Neural crest cell (in vitro differentiated cells): ENCODE data around the gene SLC5A9. TPM values are rescaled to one million over a fixed set of nuclear protein-coding genes. Genes with fewer than 3 reads are reported as not detected.

Experiments
- DNase-seq: peaks from one replicate; pipeline ENCODE4 v3.0.0; 2021; ENCODE audit warnings: low read depth, mixed read lengths, low spot score
- H3K27ac Mint-ChIP-seq: one replicate; pipeline ENCODE4 v1.8.0; 2021; ENCODE audit warnings: mild to moderate bottlenecking, mixed read lengths; ENCODE audit not compliant: unreplicated experiment
- H3K27me3 Mint-ChIP-seq: 2 replicates; pipeline ENCODE4 v1.8.0; 2021; ENCODE audit warnings: low read depth, mild to moderate bottlenecking, mixed read lengths
- H3K36me3 Mint-ChIP-seq: 2 replicates; pipeline ENCODE4 v1.8.0; 2021; ENCODE audit warnings: low read depth, mild to moderate bottlenecking, mixed read lengths
- H3K4me1 Mint-ChIP-seq: 2 replicates; pipeline ENCODE4 v1.8.0; 2021; ENCODE audit warnings: mixed read lengths
- H3K4me3 Mint-ChIP-seq: one replicate; pipeline ENCODE4 v1.8.0; 2021; ENCODE audit warnings: mild to moderate bottlenecking, mixed read lengths
- H3K9me3 Mint-ChIP-seq: 2 replicates; pipeline ENCODE4 v1.8.0; 2021; ENCODE audit warnings: mixed read lengths
- CTCF ChIP-seq: fragments of 200-600 bp; sonication (generic); conservative IDR thresholded peaks from 2 replicates; pipeline ENCODE4 v1.5.0; 2021; ENCODE audit warnings: antibody characterized with exemption, mild to moderate bottlenecking
- total RNA-seq: library from RNA; stranded (reverse); gene quantifications from 2 replicates; pipeline ENCODE4 v1.2.1, GENCODE V29; 2021

The SLC5A9 gene
- total RNA-seq, 1 donor from 2014 or later, result not detected

DNA sequence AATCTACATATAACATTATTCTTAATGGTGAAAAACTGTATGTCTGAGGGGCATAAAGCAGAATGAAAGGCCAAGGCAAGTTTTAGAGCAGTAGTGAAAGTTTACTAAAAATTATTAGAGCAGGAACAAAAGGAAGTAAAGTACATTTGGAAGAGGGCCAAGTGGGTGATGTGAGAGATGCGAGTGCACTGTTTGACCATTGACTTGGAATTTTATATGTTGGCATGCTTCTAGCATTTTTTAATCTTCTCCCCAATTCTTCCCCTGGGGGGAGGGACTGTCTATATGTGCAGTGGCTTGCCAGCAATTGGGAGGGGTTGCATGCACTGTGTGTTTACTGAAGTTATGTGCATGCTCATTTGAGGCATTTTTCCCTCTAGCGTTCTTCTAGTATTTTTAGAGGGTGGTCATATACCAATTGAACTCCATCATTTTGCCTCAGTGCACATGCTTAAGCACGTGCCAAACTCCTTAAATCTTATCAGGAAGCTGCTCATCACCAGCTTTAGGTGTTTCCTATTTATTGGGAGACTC lies 36.1 kb upstream of the SLC5A9 start:
- no peak overlapping the region for H3K4me3 Mint-ChIP-seq

DNA sequence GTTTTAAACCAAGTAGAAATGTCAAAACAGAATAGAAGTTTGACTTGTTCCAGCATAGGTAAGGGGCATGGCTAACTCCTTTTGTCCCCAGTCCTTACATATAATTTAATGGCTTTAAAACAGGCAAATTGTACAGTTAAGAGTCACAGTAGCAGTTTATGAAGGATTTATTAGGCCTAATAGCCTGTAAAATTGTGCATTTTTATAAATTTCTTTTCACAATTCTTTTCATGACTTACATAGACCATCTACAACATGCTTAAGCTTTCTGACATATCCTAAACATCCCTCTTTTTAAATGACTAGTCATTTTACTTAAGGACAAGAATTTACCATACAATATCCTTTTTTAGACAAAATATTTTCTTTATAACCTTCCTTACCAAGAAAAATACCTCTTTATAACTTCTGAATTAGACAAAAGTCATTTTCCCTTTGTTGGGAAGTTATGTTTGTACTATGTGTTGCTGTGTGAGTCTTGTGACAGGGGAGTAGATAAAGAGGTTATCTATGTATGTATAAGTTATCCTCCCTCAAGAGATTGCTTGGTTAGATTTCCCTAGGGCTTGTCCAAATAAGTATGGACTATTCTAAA lies 34.5 kb upstream of the SLC5A9 start:
- Mint-ChIP-seq H3K27me3 (no peaks in the 10 kb centered on the region), H3K9me3 (peaks cover 33% of the 10 kb centered on the region)

More for the DNA sequence above, 36.1 kb upstream of the SLC5A9 start:
- H3K27ac Mint-ChIP-seq, result no peak overlapping the region
- H3K27me3 Mint-ChIP-seq, result no peaks in the 10 kb centered on the region
- TF ChIP-seq CTCF, result no peak
- H3K9me3 Mint-ChIP-seq, result peaks cover 33% of the 10 kb centered on the region
- H3K4me1 Mint-ChIP-seq, result no peaks in the 10 kb centered on the region
- H3K36me3 Mint-ChIP-seq, result peaks cover 20% of the 10 kb centered on the region
- no peak for DNase-seq

DNA sequence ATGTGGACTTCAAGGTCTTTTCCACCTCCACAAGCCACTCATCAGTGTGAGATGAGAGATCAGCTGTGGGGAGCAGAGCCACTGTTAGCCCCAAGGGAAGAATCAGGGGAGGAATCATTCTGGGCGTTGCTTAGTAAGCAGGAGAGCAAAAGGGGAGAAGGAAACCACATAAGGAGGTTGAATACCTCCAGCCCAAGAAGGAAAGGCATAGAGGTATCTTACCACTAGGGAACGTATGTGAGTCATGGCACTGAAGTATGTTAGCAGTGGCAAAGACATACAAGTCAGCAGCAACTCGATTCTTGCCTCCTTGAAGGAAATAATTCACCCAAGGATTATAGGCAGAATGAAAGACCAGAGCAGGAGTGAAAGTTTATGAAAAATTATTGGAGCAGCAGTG lies 31.6 kb upstream of the SLC5A9 start:
- Mint-ChIP-seq H3K27me3 (peaks cover 7% of the 10 kb centered on the region), H3K36me3 (peaks cover 20% of the 10 kb centered on the region), H3K9me3 (peaks cover 26% of the 10 kb centered on the region), H3K4me3 (no peak overlapping the region), H3K4me1 (no peaks in the 10 kb centered on the region), H3K27ac (no peak overlapping the region)
- TF ChIP-seq CTCF, result no peak
- DNase-seq, result no peak

More for the DNA sequence above, 34.5 kb upstream of the SLC5A9 start:
- Mint-ChIP-seq H3K4me3 (no peak overlapping the region), H3K4me1 (no peaks in the 10 kb centered on the region), H3K27ac (no peak overlapping the region), H3K36me3 (peaks cover 20% of the 10 kb centered on the region)
- DNase-seq, result no peak
- TF ChIP-seq CTCF, result no peak

DNA sequence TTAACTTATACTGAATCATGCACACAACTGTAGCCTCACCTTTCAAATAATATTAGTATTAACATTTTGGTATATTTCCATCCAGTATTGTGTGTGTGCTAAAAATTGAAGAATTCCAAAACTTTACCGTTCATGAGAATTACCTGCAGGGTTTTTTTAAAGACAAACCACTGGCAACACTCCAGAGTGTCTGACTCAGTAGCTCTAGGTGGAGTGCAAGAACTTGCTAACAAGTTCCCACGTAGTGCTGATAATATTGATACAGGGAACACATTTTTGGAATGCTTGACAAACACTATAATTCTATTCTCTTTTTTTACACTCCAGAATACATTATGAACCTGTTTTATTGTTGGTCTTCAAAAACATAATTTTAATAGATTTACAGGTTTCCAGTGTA lies 27.7 kb upstream of the SLC5A9 start:
- H3K4me3 Mint-ChIP-seq, result no peak overlapping the region
- H3K27ac Mint-ChIP-seq, result no peak overlapping the region
- peaks cover 9% of the 10 kb centered on the region for H3K36me3 Mint-ChIP-seq
- DNase-seq, result no peak
- no peak for TF ChIP-seq CTCF
- H3K4me1 Mint-ChIP-seq, result peaks cover 6% of the 10 kb centered on the region
- peaks cover 7% of the 10 kb centered on the region for H3K27me3 Mint-ChIP-seq
- peaks cover 9% of the 10 kb centered on the region for H3K9me3 Mint-ChIP-seq

GRCh38 chr1:48196237-48196636 lies 26.3 kb upstream of the SLC5A9 start:
- H3K4me3 Mint-ChIP-seq, result no peak overlapping the region
- peaks cover 10% of the 10 kb centered on the region for H3K4me1 Mint-ChIP-seq
- DNase-seq, result no peak
- no peak for TF ChIP-seq CTCF
- H3K36me3 Mint-ChIP-seq, result no peaks in the 10 kb centered on the region
- H3K27ac Mint-ChIP-seq, result no peak overlapping the region
- H3K9me3 Mint-ChIP-seq, result no peaks in the 10 kb centered on the region
- H3K27me3 Mint-ChIP-seq, result peaks cover 11% of the 10 kb centered on the region
